ENCODE measurements around the gene GPR139. TPM values are rescaled to one million over a fixed set of nuclear protein-coding genes. Genes with fewer than 3 reads are reported as not detected.

The GPR139 gene
- total and polyA plus RNA-seq, 3 experiments from 2014 or later = not detected

- H3K4me3 Mint-ChIP-seq = no peak overlapping the region
- ChIA-PET CTCF (no interaction called here), POLR2A (no interaction called here)
- Histone ChIP-seq H3K9me3 (ENCODE audit: low read length) (no peaks in the 10 kb centered on the region), H3K4me3 (ENCODE audit: low read length) (no peak overlapping the region), H3K27me3 (ENCODE audit: insufficient read depth, low read length, poor library complexity, severe bottlenecking) (no peaks in the 10 kb centered on the region), H3K36me3 (ENCODE audit: insufficient read depth, low read length) (no peaks in the 10 kb centered on the region), H3K27ac (ENCODE audit: low read depth, low read length) (no peak overlapping the region), H3K4me1 (ENCODE audit: insufficient read depth, low read length) (no peaks in the 10 kb centered on the region)
- no peaks in the 10 kb centered on the region for H3K4me1 Mint-ChIP-seq
- no peak overlapping the region for H3K27ac Mint-ChIP-seq
- H3K27me3 Mint-ChIP-seq = peaks cover 0 to 2% of the 10 kb centered on the region in 2 donors
- no peaks in the 10 kb centered on the region for H3K36me3 Mint-ChIP-seq
- DNase-seq = no peak
- peaks cover 0 to 1% (median 0%) of the 10 kb centered on the region in 5 donors for H3K9me3 Mint-ChIP-seq
Measured at GRCh38 chr16:19994466-19995170, 79.1 kb downstream of the GPR139 start.

- ChIA-PET POLR2A (no interaction called here), CTCF (no interaction called here)
- H3K4me3 Mint-ChIP-seq = no peak overlapping the region
- Histone ChIP-seq H3K9me3 (ENCODE audit: low read length) (no peaks in the 10 kb centered on the region), H3K4me3 (ENCODE audit: low read length) (no peak overlapping the region), H3K27me3 (ENCODE audit: insufficient read depth, low read length, poor library complexity, severe bottlenecking) (no peaks in the 10 kb centered on the region), H3K27ac (ENCODE audit: low read depth, low read length) (no peak overlapping the region), H3K36me3 (ENCODE audit: insufficient read depth, low read length) (no peaks in the 10 kb centered on the region), H3K4me1 (ENCODE audit: insufficient read depth, low read length) (no peaks in the 10 kb centered on the region)
- H3K27me3 Mint-ChIP-seq = peaks cover 0 to 2% of the 10 kb centered on the region in 2 donors
- no peak overlapping the region for H3K27ac Mint-ChIP-seq
- peaks cover 0 to 3% (median 1%) of the 10 kb centered on the region in 5 donors for H3K9me3 Mint-ChIP-seq
- no peaks in the 10 kb centered on the region for H3K4me1 Mint-ChIP-seq
- DNase-seq = no peak
- H3K36me3 Mint-ChIP-seq = no peaks in the 10 kb centered on the region
Measured at GRCh38 chr16:19991614-19992013, 82.1 kb downstream of the GPR139 start.

GRCh38 chr16:19984135-19984534, 89.6 kb downstream of the GPR139 start:
- H3K4me1 Mint-ChIP-seq = no peaks in the 10 kb centered on the region
- ChIA-PET POLR2A (no interaction called here), CTCF (no interaction called here)
- Histone ChIP-seq H3K9me3 (ENCODE audit: low read length) (no peaks in the 10 kb centered on the region), H3K4me1 (ENCODE audit: insufficient read depth, low read length) (no peaks in the 10 kb centered on the region), H3K4me3 (ENCODE audit: low read length) (no peak overlapping the region), H3K36me3 (ENCODE audit: insufficient read depth, low read length) (no peaks in the 10 kb centered on the region), H3K27me3 (ENCODE audit: insufficient read depth, low read length, poor library complexity, severe bottlenecking) (no peaks in the 10 kb centered on the region), H3K27ac (ENCODE audit: low read depth, low read length) (no peak overlapping the region)
- H3K27me3 Mint-ChIP-seq = peaks cover 3 to 8% of the 10 kb centered on the region in 2 donors
- H3K36me3 Mint-ChIP-seq = no peaks in the 10 kb centered on the region
- peaks cover 0 to 3% (median 0%) of the 10 kb centered on the region in 5 donors for H3K9me3 Mint-ChIP-seq
- no peak overlapping the region for H3K4me3 Mint-ChIP-seq
- DNase-seq = no peak
- no peak overlapping the region for H3K27ac Mint-ChIP-seq

Other genes starting within 250 kb of the GPR139 start
- gene GPRC5B, start 189.0 kb downstream of the GPR139 start, total RNA-seq = under 1 TPM in 1 of 2 experiments, not detected in 1; 0.11 TPM
- 0.29 TPM for gene GPRC5B, start 189.0 kb downstream of the GPR139 start, polyA plus RNA-seq